NCI-H446 (cell line): ENCODE measurements around the gene CNPY2.
A peak's percentile ranks its signal among the peaks of the same experiment; 100 is the strongest.
"Not testable (repeated sequence)": the region's sequence is repeated elsewhere in the genome, so short reads cannot be mapped to it uniquely, and the experiment has no call there.

ENCODE experiments used
- DNase-seq, 2 experiments: peaks; one replicate each; lab custom pipeline; 2025; lab: John Stamatoyannopoulos, UW

Gene CNPY2

DNA sequence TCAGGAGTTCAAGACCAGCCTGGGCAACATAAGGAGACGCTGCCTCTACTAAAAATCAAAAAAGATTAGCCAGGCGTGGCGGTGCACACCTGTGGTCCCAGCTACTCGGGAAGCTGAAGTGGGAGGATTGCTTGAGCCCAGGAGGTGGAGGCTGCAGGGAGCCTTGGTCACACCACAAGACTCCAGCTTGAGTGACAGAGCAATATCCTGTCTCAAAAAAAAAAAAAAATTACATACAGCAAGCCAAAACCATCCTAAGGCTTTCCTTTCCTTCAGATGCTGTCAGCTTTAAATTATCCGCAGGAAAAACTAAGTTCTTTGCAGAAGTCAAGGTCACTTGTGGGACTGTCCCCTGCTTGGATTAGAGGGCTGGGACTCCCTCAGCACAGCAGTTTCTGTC is 17.0 kb downstream of the CNPY2 start:
- DNase-seq = no peak

DNA sequence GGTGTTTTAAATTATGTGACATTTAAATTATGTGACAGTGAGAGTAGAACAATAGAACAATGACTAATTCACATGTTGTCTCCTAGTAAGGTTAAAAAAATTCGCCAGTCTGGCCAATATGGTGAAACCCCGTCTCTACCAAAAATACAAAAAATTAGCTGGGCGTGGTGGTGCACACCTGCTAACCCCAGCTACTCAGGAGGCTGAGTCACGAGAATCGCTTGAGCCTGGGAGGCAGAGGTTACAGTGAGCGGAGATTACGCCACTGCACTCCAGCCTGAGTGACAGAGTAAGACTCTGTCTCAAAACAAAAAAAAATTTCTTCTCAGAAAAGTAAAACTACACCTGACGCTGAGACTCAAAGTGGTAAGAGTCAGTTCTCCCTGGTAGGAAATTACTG is 18.4 kb downstream of the CNPY2 start:
- no peak for DNase-seq

DNA sequence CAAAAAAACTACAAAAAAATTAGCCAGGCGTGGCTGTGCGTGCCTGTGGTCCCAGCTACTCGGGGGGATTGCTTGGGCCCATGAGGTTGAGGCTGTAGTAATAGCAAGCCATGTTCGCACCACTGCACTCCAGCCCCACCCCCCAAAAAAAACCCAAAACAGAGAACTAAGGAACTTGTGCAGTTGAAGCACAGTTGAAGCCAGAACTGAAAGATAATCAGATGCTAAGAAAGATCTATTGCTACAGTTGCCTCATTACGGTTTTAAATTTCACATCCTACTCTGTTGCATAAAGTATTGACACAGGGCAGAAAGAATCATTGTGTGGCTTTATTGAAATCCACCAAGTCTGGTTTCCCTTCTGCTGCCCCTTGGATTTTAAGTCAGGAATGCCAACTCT is 19.5 kb downstream of the CNPY2 start:
- no peak for DNase-seq

DNA sequence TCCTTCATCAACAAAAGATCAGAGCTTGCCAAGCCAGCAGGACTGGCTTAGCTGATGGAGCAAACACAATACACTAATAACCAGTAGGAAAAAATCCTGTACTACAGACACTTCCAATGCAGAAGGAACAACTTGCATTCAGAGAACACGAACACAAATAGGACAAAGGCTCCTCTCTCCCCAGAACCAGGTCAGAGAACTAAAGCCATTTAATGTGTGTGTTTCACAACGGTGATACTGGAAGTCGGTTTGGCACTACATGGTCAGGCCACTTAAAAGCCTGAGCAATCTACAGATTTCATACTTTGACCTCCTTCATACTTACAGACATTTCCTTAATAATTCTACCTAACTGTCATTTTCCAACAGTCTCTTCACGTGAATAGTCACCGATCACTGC is 22.0 kb downstream of the CNPY2 start:
- DNase-seq = no peak

DNA sequence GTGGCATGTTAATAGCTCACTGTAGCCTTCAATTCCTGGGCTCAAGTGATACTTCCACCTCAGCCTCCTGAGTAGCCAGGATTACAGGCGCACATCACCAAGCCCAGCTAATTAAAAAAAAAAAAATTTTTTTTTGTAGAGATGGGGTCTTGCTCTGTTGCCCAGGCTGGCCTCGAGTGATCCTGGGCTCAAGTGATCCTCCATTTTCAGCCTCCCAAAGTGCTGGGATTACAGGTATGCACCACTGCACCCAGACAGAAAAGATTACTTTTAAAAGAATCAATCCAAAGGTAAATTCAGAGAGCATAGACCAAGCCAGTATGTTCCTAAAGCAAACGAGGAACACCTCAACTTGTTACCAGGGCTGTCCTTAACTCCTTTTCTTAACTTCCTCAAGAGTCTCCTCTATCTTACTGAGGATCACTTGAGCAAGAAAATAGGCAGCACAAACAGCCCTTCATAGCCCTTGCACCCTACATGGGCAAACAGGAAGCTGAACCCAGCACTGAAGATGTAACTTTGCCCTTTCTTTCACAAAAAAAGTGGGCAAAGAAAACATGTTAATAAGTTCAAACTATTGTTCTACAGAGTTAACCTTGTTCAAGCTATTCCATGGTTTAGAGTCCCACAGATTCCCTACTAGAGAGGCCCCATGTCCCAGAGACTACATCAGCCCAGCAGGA is 26.9 kb downstream of the CNPY2 start:
- DNase-seq = no peak

DNA sequence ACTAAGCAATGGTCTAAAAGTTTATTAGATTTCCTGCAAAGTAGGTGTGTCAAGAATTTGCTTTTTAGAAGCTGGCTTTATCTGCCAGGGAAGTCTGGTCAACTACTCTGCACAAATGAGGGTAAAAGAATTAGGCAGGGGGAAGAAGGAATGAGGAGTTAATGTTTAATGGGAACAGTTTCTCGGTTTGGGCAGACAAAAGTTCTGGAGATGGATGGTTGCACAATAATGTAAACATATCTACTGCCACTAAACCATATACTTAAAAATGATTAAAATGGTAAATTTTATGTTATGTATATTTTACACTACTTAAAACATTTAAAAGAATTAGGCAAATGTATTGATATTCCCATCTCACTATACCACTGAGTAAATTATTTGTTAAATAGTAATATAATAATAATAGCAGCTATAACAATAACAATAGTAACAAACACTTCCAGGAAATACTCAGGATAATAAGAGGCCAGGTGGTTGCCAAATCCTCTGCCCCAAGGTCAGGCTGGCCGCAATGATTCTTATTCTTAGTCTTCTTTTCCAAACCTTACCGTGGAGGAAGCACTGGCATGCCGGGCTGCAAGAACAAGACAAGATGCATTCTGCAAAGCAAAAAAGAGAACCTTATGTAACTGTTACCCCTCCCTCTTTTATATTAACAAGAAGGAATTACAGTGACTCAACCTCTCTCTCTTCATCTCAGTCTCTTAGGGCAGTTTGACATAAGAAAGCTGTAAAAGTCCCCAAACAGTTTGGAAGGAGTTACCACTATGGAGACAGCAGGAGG is 29.6 kb downstream of the CNPY2 start:
- no peak for DNase-seq

DNA sequence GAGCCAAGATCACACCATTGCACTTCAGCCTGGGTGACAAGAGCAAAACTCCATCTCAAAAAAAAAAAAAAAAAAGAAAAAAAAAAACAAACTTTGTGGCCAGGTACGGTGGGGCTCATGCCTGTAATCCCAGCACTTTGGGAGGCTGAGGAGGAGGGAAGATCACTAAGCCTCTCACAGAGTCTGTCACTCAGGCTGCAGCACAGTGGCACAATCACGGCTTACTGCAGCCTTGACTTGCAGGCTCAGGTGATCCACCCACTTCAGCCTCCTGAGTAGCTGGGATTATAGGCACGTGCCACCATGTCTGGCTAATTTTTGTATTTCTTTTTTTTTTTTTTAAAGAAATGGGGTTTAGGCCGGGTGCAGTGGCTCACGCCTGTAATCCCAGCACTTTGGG is 31.5 kb downstream of the CNPY2 start:
- not testable (repeated sequence) for DNase-seq

DNA sequence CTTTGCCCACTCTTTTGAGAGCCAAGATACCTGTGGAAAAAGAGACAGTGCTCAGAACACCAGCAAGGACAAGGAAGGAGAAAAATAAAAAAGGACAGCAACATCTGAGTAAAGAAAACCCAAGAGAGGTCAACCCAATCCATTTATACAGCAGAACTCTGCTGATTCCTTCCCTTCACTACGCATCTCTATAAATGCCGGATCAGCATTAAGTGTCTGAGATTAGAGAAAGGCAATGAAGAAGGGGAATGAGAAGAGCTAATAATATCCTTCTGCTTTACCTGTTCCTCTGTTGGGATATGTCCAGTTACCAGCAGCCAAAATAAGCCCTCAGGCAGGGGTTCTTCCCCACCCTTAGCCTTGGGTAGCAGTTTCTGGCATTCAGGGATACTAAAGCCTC is 33.2 kb downstream of the CNPY2 start:
- DNase-seq = no peak

DNA sequence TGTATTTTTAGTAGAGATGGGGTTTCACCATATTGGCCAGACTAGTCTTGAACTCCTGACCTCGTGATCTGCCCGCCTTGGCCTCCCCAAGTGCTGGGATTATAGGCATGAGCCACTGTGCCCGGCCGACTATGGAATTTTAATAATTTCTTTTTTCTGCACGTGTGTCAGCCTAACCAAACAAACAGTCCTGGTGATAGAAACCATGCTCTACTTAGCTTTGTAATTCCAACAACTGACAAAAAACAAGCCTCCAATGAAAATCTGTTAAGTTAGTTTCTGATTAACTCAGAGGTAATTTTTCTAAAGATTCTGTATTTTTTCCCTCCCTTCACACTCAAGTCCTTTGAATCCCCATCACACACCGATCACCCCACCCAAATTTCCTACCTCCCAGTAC is 33.8 kb downstream of the CNPY2 start:
- no peak for DNase-seq

DNA sequence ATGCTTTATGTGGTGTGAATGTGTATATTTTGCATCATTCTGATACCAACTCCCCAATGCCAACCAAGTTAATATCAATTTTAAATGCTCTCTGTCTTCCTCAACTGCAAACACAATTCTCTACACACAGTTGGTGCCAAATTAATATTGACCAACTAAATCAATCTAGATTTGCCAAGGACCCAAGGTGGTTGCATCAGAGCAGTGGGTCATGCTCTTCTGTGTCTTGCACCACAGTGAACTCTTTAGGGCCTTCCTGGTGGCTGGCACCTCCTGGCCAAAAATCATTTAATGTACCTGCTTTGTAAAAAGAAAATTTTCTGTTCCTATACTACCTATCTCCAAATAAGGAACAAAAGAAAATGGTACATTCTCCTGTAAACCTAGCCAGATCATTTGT is 34.9 kb downstream of the CNPY2 start:
- DNase-seq = no peak

DNA sequence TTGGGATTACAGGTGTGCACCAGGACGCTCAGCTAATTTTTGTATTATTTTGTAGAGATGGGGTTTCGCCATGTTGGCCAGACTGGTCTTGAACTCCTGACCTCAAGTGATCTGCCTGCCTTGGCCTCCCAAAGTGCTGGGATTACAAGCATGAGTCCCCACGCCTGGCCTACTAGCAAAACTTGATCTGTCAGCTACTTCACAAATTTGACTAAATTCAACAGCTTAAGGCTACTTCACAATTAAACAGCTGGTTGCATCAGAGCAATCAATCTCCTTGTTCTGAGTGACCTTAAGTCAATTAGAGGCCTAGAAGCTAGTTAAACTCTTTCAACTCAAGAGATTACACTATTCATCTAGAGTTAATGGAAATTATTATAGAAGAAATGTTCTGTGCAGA is 36.9 kb downstream of the CNPY2 start:
- DNase-seq = no peak

DNA sequence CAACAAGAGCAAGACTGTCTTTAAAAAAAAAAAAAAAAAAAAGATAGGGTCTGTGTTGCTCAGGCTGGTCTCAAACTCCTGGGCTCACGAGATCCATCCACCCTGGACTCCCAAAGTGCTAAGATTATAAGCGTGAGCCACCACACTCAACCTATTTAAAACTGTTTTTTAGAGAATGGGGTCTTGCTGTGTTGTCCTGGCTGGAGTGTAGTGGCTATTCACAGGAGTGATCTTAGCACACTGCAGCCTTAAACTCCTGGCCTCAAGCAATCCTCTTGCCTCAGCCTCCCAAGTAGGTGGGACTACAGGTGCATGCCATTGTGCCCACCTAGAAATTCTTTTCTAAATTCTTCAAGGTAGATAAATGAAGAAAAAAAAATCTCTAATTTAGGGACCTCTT is 41.5 kb downstream of the CNPY2 start:
- DNase-seq = no peak

DNA sequence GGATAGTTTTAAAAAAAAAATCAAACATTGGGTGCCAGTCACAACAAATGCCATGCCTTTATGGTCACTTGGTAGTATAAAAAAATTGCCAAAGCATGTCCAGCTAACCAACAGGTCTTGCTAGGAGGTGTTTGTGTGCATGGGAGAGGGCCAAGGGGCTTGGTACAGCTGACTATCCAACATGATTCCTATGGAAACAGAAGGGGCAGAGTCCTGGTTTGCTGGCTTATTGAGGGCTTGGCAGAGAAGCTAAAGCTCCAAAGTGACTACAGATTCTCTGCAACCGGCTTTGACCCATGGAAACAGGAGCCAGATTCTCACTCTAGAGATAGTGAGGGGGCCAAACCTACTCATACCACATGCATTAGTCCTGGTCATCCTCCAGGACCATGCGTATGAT is 43.3 kb downstream of the CNPY2 start:
- DNase-seq = not testable (repeated sequence)

DNA sequence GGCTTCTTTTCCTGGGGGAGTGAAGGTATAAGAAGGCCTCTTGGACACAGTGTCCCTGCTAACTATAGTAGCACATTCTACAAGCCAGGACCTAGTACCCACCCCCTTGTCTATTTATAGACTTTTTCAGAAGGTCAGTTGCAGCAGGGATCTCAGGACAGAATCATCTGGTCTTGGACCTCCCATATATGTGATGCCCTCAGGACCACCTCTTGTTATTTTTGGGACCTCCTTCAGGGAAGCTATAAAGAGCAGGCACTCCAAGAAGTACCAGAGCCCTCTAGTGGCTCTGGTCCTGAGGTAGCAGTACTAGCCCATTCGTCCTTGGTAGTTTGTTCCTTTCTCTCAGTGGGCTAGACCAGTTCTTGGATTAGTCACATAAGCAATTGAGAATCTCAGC is 44.8 kb downstream of the CNPY2 start:
- no peak for DNase-seq

DNA sequence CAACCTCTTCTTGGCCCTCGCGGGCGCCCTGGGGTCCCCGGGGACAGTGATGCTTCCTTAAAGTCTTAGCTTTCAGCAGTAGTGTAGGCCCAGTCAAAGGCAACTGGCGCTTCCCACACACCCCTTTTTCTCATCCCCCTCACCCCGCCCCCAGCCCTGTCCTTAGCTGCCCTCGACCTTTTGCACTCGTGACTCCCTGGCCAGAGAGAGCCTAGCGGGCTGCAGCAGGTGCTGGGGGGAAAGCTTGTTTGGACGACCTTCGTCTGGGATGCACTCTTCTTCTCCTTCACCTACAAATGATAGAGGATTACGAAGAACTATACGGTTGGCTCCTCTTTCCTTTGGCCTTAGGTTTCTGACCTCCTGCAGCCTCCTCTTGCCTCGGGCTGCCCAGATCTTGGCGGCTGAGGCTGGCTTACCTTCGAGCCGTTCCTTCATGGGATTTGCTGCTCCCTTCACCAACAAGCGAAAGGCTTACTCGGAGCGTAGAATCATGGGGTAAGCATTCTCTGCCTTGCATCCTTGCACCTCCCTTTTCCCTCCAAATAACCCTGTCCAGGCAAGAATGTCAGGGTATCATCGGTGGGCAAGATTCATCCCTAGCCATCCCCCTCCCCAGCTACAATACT is 48.2 kb downstream of the CNPY2 start:
- DNase-seq = peak in 1 of 2 experiments; percentile 51

DNA sequence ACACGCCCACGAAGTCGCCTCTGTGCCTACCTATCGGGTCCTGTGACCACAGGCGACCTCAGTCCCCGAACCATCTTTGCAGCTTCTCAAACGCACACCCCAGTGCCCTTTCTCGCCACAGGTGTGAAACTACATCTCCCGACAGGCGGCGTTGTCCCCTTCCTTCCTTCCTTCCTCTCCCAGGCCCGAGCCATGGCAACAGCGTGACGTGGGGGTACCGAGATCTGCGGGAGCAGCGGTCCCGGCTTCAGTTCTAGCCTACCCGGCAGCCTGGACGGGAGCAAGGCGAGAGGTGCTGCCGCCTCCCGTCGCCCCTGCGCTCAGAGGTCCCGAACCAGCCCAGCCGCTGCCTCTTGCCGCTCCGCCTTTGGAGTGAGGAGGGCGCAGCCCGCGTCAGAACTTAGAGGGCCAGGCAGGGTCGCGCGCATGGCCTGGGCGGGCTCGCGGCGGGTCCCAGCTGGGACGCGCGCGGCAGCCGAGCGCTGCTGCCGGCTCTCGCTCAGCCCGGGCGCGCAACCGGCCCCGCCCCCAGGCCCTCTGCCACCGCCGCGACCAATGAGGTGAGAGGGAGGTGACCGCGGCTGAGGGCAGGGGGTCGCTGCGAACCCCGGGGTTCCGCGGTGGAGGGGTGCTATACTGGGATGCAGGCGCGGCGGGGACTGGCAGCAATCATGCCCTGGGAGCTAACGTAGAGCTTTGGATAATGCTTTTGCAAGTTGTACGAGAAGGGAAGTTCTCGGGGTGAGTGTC is 48.9 kb downstream of the CNPY2 start, which contains the start of gene COQ10A:
Gene COQ10A, plus strand, starts transcription at position 250 of the 750 bp plus-strand sequence. Its CDS starts 177 bp downstream, at position 427.
- peak; percentile 72 to 87 for DNase-seq

DNA sequence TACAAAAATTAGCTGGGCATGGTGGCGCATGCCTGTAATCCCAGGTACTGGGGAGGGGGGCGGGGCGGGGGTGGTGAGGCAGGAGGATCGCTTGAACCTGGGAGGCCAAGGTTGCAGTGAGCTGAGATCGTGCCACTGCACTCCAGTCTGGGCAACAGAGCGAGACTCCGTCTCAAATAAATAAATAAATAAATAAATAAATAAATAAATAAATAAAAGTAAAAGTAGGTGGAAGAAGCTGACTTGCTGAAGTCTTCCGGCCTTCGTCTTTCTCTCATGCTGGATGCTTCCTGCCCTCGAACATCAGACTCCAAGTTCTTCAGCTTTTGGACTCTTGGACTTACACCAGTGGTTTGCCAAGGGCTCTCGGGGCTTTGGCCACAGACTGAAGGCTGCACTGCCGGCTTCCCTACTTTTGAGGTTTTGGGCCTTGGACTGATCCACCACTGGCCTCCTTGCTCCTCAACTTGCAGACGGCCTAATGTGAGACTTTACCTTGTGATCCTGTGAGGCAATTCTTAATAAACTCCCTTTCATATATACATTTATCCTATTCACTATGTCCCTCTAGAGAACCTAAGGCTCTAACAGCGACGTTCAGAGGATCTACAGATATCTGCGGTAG is 49.6 kb downstream of the CNPY2 start:
- not testable (repeated sequence) for DNase-seq

DNA sequence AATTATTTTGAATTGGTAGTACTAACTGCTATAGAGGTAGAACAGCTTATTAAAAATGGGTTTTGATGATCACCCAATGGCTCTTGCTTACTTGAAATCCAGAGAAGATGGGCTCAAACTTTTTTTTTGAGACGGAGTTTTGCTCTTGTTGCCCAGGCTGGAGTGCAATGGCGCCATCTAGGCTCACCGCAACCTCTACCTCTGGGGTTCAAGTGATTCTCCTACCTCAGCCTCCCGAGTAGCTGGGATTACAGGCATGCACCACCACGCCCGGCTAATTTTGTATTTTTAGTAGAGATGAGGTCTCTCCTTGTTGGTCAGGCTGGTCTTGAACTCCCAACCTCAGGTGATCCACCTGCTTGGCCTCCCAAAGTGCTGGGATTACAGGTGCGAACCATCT is 52.8 kb downstream of the CNPY2 start:
- DNase-seq = not testable (repeated sequence)

DNA sequence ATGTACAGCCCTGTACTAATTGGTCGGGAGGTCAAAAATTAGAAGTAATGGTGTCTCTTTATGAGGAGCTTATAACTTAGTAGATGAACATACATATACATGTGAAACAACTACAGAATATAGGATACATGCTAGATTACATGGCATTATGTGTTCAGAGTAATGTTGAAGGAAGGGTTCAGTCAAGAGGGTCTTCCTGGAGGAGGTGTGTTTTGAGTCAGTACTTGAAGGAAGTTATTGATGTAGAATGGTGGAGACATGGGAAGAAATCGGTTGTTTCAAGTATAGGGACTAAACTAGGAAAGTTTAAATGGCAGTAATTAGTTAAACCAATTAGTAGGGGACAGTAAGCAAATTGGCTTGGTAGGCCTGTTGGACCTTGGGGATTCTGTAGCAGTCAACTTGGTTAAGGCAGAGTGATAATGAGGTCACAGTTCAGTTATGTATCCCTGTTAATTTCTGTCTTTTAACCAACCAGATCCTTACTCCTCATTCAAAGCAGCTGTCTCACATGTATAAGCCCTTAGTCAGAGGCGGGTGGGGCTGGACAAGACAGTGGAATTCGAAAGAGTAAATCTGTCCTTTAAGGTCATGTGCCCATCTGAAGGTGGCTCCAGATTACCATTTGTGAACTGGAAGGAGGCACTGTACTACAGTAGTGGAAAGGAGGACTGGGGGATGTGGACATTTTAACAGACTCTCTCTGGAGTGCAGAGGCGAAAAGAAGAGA is 54.1 kb downstream of the CNPY2 start:
- DNase-seq = no peak

DNA sequence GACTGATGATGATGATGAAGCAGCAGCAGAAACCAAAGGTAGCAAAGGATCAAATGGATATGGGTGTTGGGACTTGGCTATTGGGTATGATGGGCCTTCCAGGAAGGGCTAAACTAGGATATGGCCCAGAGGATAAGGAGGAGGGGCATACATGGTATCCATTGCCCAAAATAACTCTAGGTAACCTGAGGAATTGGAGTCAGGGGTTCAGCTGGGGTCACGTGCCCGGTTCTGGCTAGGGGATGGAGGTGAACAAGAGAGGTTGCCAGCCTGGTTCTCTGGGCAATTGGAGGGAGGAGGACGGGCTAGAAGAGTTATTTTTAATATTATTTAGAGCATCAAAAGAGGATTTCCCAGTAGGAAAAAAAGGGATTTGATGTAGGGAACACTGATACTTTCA is 54.9 kb downstream of the CNPY2 start:
- no peak for DNase-seq

DNA sequence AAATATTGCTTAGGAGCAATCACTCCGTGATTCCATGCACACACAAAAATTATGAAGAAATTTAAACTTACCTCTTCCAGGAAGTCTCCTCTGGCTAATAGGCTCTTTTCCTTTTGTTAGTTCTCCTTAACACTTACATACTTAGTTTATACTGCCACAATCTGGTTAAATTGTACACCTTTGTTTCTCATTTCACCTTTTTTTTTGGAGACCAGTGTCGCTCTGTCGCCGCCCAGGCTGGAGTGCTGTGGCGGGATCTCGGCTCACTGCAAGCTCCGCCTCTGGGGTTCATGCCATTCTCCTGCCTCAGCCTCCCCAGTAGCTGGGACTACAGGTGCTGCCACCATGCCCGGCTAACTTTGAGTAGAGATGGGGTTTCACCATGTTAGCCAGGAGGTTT is 55.4 kb downstream of the CNPY2 start:
- DNase-seq = no peak
